ENCODE data around the gene CCBE1.

CCBE1 gene

GRCh38 chr18:59565957-59566356 lies 131.3 kb downstream of the CCBE1 start:
- no peak for DNase-seq

GRCh38 chr18:59564561-59564960 lies 132.7 kb downstream of the CCBE1 start:
- DNase-seq: no peak

- DNase-seq: no peak
These were observed 133.9 kb downstream of the CCBE1 start for GRCh38 chr18:59563176-59563785.

GRCh38 chr18:59562751-59563150 lies 134.5 kb downstream of the CCBE1 start:
- no peak for DNase-seq

GRCh38 chr18:59561612-59562011 lies 135.6 kb downstream of the CCBE1 start:
- no peak for DNase-seq

- DNase-seq: no peak
These were observed 136.7 kb downstream of the CCBE1 start for GRCh38 chr18:59560556-59560955.

GRCh38 chr18:59559528-59559927 lies 137.7 kb downstream of the CCBE1 start:
- DNase-seq: no peak

GRCh38 chr18:59555995-59556659 lies 141.1 kb downstream of the CCBE1 start:
- no peak for DNase-seq

GRCh38 chr18:59554796-59555335 lies 142.4 kb downstream of the CCBE1 start:
- DNase-seq: no peak

GRCh38 chr18:59553273-59553870 lies 143.9 kb downstream of the CCBE1 start:
- no peak for DNase-seq

GRCh38 chr18:59551902-59552635 lies 145.2 kb downstream of the CCBE1 start:
- no peak for DNase-seq

GRCh38 chr18:59550174-59550516 lies 147.1 kb downstream of the CCBE1 start:
- no peak for DNase-seq

GRCh38 chr18:59549503-59550173 lies 147.6 kb downstream of the CCBE1 start:
- no peak for DNase-seq

GRCh38 chr18:59547581-59548182 lies 149.5 kb downstream of the CCBE1 start:
- DNase-seq: no peak

GRCh38 chr18:59546188-59546587 lies 151.0 kb downstream of the CCBE1 start:
- DNase-seq: no peak

GRCh38 chr18:59540780-59541179 lies 156.4 kb downstream of the CCBE1 start:
- DNase-seq: no peak

GRCh38 chr18:59540346-59540745 lies 156.9 kb downstream of the CCBE1 start:
- no peak for DNase-seq

- DNase-seq: no peak
These were observed 158.1 kb downstream of the CCBE1 start for GRCh38 chr18:59539108-59539507.

- no peak for DNase-seq
These were observed 159.6 kb downstream of the CCBE1 start for GRCh38 chr18:59537579-59537978.

- DNase-seq: no peak
These were observed 161.1 kb downstream of the CCBE1 start for GRCh38 chr18:59536166-59536565.

GRCh38 chr18:59535055-59535454 lies 162.2 kb downstream of the CCBE1 start:
- no peak for DNase-seq

GRCh38 chr18:59528866-59529265 lies 168.4 kb downstream of the CCBE1 start:
- no peak for DNase-seq

All from SW 1271 (cell line).